WTC11 (cell line): Measurements from ENCODE around the gene ITPK1. TPM values are rescaled to one million over a fixed set of nuclear protein-coding genes. Genes with fewer than 3 reads are reported as not detected.

ENCODE experiments used
- ATAC-seq: fragments of 200-7000 bp; cut with Tn5 transposase; 2 replicates; pipeline ENCODE4 v1.10.0; 2021; ENCODE audit warnings: mild to moderate bottlenecking, moderate library complexity
- CTCF ChIA-PET: fragments of 300-600 bp; sonication (Branson Sonifier 250); formaldehyde crosslinking; loops from one replicate; lab custom pipeline; 2021; ENCODE audit warnings: antibody characterized with exemption; lab: Charles Lee
- POLR2A ChIA-PET: fragments of 350-600 bp; sonication (Branson Sonifier 250); formaldehyde crosslinking; loops from one replicate; lab custom pipeline; 2021; ENCODE audit warnings: antibody characterized with exemption; lab: Charles Lee
- DNase-seq: peaks from one replicate; pipeline ENCODE4 v3.0.0; 2021; ENCODE audit warnings: low spot score
- H3K27ac Mint-ChIP-seq: 2 replicates; pipeline ENCODE4 v1.8.0; 2021; ENCODE audit warnings: mixed read lengths
- H3K27me3 Mint-ChIP-seq: 2 replicates; pipeline ENCODE4 v1.8.0; 2021; ENCODE audit warnings: low read depth, mild to moderate bottlenecking, moderate library complexity, mixed read lengths
- H3K36me3 Mint-ChIP-seq: 2 replicates; pipeline ENCODE4 v1.8.0; 2021; ENCODE audit warnings: mixed read lengths
- H3K4me1 Mint-ChIP-seq: 2 replicates; pipeline ENCODE4 v1.8.0; 2022; ENCODE audit warnings: mixed read lengths
- H3K4me3 Mint-ChIP-seq: 2 replicates; pipeline ENCODE4 v1.8.0; 2021; ENCODE audit warnings: mild to moderate bottlenecking, moderate library complexity, mixed read lengths
- H3K9me3 Mint-ChIP-seq: 2 replicates; pipeline ENCODE4 v1.8.0; 2021; ENCODE audit warnings: mixed read lengths
- ARID4B ChIP-seq: sonication (generic); formaldehyde crosslinking; IDR thresholded peaks from 2 replicates; pipeline ENCODE4 v1.8.0; 2023; ENCODE audit warnings: missing genetic modification reagents, mild to moderate bottlenecking, borderline replicate concordance
- CBFB ChIP-seq: sonication (generic); formaldehyde crosslinking; IDR thresholded peaks from 2 replicates; pipeline ENCODE4 v1.8.1; 2022; ENCODE audit warnings: mild to moderate bottlenecking, low read depth, missing genetic modification reagents
- CREM ChIP-seq: sonication (generic); formaldehyde crosslinking; IDR thresholded peaks from 2 replicates; pipeline ENCODE4 v1.8.1; 2022; ENCODE audit warnings: mild to moderate bottlenecking, missing genetic modification reagents, moderate library complexity
- E2F1 ChIP-seq: sonication (generic); formaldehyde crosslinking; IDR thresholded peaks from 2 replicates; pipeline ENCODE4 v1.8.0; 2022; ENCODE audit warnings: mild to moderate bottlenecking, missing genetic modification reagents
- ERG ChIP-seq: fragments of 250-450 bp; sonication (Bioruptor Pico); IDR thresholded peaks from 2 replicates; pipeline ENCODE4 v1.8.0; 2021; ENCODE audit warnings: mild to moderate bottlenecking
- FOXJ3 ChIP-seq: sonication (generic); formaldehyde crosslinking; IDR thresholded peaks from 2 replicates; pipeline ENCODE4 v1.9.0; 2021; ENCODE audit warnings: missing genetic modification reagents, mild to moderate bottlenecking, borderline replicate concordance
- GABPB1 ChIP-seq: sonication (generic); formaldehyde crosslinking; IDR thresholded peaks from 2 replicates; pipeline ENCODE4 v1.8.1; 2023; ENCODE audit warnings: mild to moderate bottlenecking, missing genetic modification reagents
- JUN ChIP-seq: sonication (generic); formaldehyde crosslinking; IDR thresholded peaks from 2 replicates; pipeline ENCODE4 v1.8.0; 2023; ENCODE audit warnings: mild to moderate bottlenecking, missing genetic modification reagents
- MYBL2 ChIP-seq: sonication (generic); formaldehyde crosslinking; IDR thresholded peaks from 2 replicates; pipeline ENCODE4 v1.8.1; 2023; ENCODE audit warnings: mild to moderate bottlenecking, moderate library complexity, missing genetic modification reagents
- SMAD3 ChIP-seq: sonication (generic); formaldehyde crosslinking; IDR thresholded peaks from 2 replicates; pipeline ENCODE4 v1.8.0; 2022; ENCODE audit warnings: missing genetic modification reagents, mild to moderate bottlenecking, borderline replicate concordance
- SP1 ChIP-seq: sonication (generic); formaldehyde crosslinking; conservative IDR thresholded peaks from 2 replicates; pipeline ENCODE4 v1.8.1; 2022; ENCODE audit warnings: missing genetic modification reagents
- TCF7 ChIP-seq: sonication (generic); formaldehyde crosslinking; IDR thresholded peaks from 2 replicates; pipeline ENCODE4 v1.8.0; 2022; ENCODE audit warnings: mild to moderate bottlenecking, low read depth, missing genetic modification reagents, moderate library complexity
- TEAD1 ChIP-seq: sonication (generic); formaldehyde crosslinking; IDR thresholded peaks from 2 replicates; pipeline ENCODE4 v1.8.0; 2022; ENCODE audit warnings: mild to moderate bottlenecking, missing genetic modification reagents
- USF1 ChIP-seq: sonication (generic); formaldehyde crosslinking; IDR thresholded peaks from 2 replicates; pipeline ENCODE4 v1.8.0; 2022; ENCODE audit warnings: mild to moderate bottlenecking, missing genetic modification reagents
- ZMAT4 ChIP-seq: fragments of 250-450 bp; sonication (Bioruptor Pico); IDR thresholded peaks from 2 replicates; pipeline ENCODE4 v1.9.0; 2021; ENCODE audit warnings: mild to moderate bottlenecking
- ZNF232 ChIP-seq: sonication (generic); formaldehyde crosslinking; IDR thresholded peaks from 2 replicates; pipeline ENCODE4 v1.8.0; 2022; ENCODE audit warnings: mild to moderate bottlenecking, missing genetic modification reagents
- ZNF281 ChIP-seq: sonication (generic); formaldehyde crosslinking; IDR thresholded peaks from 2 replicates; pipeline ENCODE4 v1.8.0; 2023; ENCODE audit warnings: mild to moderate bottlenecking, missing genetic modification reagents
- ZNF396 ChIP-seq: fragments of 250-450 bp; sonication (Bioruptor Pico); IDR thresholded peaks from 2 replicates; pipeline ENCODE4 v1.8.0; 2021; ENCODE audit warnings: mild to moderate bottlenecking, moderate library complexity, borderline replicate concordance
- total RNA-seq: library from RNA; stranded (reverse); gene quantifications from 3 replicates; pipeline ENCODE4 v1.2.3, GENCODE V29; 2021
- TF ChIP-seq, protein P1 (sequence below): sonication (generic); formaldehyde crosslinking; IDR thresholded peaks from 2 replicates; pipeline ENCODE4 v1.8.1; 2023; ENCODE audit warnings: mild to moderate bottlenecking, moderate library complexity, missing genetic modification reagents
- TF ChIP-seq, protein P2 (sequence below): sonication (generic); formaldehyde crosslinking; IDR thresholded peaks from 2 replicates; pipeline ENCODE4 v1.8.1; 2023; ENCODE audit warnings: mild to moderate bottlenecking, missing genetic modification reagents

Gene ITPK1
- total RNA-seq, 1 experiment from 2014 or later = 144 TPM

DNA sequence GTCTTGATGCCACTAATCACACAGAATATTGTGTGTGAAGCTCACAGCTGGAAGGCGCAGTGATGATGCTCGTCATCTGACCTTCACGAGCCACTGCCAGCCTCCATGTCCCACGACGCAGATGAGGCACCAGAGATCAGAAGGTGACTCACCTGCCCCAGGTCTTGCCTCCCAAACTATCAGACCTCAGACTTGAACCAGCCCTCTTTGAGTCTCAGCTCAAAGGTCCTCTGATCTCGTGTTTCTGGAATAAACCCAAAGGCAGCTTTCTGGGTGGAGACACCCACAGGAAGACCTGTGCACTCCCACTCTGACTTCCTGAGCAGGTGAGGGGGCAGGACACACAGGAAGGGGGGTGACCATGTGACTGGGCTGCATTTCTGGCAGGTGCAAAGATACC lies 212.4 kb downstream of the ITPK1 start:
- TF ChIP-seq GABPB1 (CRISPR knock-in tag) = no peak
- TF ChIP-seq TCF7 (CRISPR knock-in tag) = no peak
- TF ChIP-seq CREM = no peak
- TF ChIP-seq ZMAT4 = no peak
- TF ChIP-seq FOXJ3 (CRISPR knock-in tag) = no peak
- TF ChIP-seq SMAD3 (CRISPR knock-in tag) = no peak
- TF ChIP-seq E2F1 (CRISPR knock-in tag) = no peak
- no peak for TF ChIP-seq USF1 (CRISPR knock-in tag)
- TF ChIP-seq ERG = no peak
- TF ChIP-seq, protein P1, sequence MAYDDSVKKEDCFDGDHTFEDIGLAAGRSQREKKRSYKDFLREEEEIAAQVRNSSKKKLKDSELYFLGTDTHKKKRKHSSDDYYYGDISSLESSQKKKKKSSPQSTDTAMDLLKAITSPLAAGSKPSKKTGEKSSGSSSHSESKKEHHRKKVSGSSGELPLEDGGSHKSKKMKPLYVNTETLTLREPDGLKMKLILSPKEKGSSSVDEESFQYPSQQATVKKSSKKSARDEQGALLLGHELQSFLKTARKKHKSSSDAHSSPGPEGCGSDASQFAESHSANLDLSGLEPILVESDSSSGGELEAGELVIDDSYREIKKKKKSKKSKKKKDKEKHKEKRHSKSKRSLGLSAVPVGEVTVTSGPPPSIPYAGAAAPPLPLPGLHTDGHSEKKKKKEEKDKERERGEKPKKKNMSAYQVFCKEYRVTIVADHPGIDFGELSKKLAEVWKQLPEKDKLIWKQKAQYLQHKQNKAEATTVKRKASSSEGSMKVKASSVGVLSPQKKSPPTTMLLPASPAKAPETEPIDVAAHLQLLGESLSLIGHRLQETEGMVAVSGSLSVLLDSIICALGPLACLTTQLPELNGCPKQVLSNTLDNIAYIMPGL (CRISPR knock-in tag) = no peak
- TF ChIP-seq, protein P2, sequence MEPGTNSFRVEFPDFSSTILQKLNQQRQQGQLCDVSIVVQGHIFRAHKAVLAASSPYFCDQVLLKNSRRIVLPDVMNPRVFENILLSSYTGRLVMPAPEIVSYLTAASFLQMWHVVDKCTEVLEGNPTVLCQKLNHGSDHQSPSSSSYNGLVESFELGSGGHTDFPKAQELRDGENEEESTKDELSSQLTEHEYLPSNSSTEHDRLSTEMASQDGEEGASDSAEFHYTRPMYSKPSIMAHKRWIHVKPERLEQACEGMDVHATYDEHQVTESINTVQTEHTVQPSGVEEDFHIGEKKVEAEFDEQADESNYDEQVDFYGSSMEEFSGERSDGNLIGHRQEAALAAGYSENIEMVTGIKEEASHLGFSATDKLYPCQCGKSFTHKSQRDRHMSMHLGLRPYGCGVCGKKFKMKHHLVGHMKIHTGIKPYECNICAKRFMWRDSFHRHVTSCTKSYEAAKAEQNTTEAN (CRISPR knock-in tag) = no peak
- TF ChIP-seq JUN = no peak
- TF ChIP-seq TEAD1 (CRISPR knock-in tag) = no peak
- no peak for TF ChIP-seq CBFB (CRISPR knock-in tag)
- POLR2A ChIA-PET = no interaction called here

GRCh38 chr14:92902726-92903125 lies 213.0 kb downstream of the ITPK1 start:
- H3K4me3 Mint-ChIP-seq = no peak overlapping the region
- H3K4me1 Mint-ChIP-seq = peaks cover 14% of the 10 kb centered on the region
- DNase-seq (peak; percentile 25), ATAC-seq (peak; percentile 86)
- peaks cover 26% of the 10 kb centered on the region for H3K27me3 Mint-ChIP-seq
- ChIA-PET POLR2A (interaction anchor here (0.5 kb wide), 1 partner anchor 261 kb away, joined by 3 read pairs; no protein-coding TSS in a partner anchor), CTCF (interaction anchor here (1.0 to 1.1 kb wide), 2 partner anchors 22 to 230 kb away, joined by 3 to 4 read pairs; no protein-coding TSS in a partner anchor)
- H3K27ac Mint-ChIP-seq = no peak overlapping the region
- H3K36me3 Mint-ChIP-seq = no peaks in the 10 kb centered on the region
- no peaks in the 10 kb centered on the region for H3K9me3 Mint-ChIP-seq
- TF ChIP-seq, protein P2 (CRISPR knock-in tag) = no peak
- TF ChIP-seq ZNF396 (CRISPR knock-in tag) (no peak), SP1 (CRISPR knock-in tag) (no peak), ZNF281 (CRISPR knock-in tag) (no peak), ARID4B (CRISPR knock-in tag) (no peak), MYBL2 (CRISPR knock-in tag) (no peak), CREM (no peak), ZNF232 (no peak)

More for the DNA sequence above, 212.4 kb downstream of the ITPK1 start:
- Mint-ChIP-seq H3K27ac (no peak overlapping the region), H3K27me3 (peaks cover 26% of the 10 kb centered on the region), H3K36me3 (no peaks in the 10 kb centered on the region), H3K9me3 (no peaks in the 10 kb centered on the region), H3K4me1 (peaks cover 11% of the 10 kb centered on the region), H3K4me3 (no peak overlapping the region)
- CTCF ChIA-PET = no interaction called here
- ATAC-seq (no peak), DNase-seq (no peak)
